Stimulated activated CD4-positive, alpha-beta T cell treated with anti-CD3 and anti-CD28 coated beads, Interleukin-15, amount 100 ng/mL, for 48 hours (primary cell): ENCODE data around the gene CUX1.
"Not testable (repeated sequence)": the region's sequence is repeated elsewhere in the genome, so short reads cannot be mapped to it uniquely, and the experiment has no call there.

Source experiments
- DNase-seq, 2 donors: peaks; one replicate each; pipeline ENCODE4 v3.0.0-alpha.2; 2020; ENCODE audit warnings: low read depth in 2 of 2

CUX1 gene

GRCh38 chr7:102132209-102132752, 314.9 kb downstream of the CUX1 start:
- no peak for DNase-seq

DNA sequence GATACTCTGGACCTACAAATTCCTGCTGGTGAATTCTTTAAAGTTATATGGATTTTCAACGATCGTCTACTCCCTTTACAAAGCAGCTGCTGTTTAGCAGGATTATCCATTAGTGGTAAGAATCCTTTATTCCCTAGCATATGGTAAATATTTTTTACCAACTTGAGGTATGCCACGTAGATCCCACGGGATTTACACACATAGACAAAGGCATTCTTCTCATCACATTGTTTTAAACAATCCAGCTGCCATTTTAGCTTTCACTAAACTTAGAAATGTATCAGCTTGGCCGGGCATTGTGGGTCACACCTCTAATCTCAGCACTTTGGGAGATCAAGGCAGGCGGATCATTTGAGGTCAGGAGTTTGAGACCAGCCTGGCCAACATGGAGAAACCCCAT, 321.2 kb downstream of the CUX1 start:
- DNase-seq: no peak

- DNase-seq: no peak
Measured at GRCh38 chr7:102140952-102141370, 323.5 kb downstream of the CUX1 start.

DNA sequence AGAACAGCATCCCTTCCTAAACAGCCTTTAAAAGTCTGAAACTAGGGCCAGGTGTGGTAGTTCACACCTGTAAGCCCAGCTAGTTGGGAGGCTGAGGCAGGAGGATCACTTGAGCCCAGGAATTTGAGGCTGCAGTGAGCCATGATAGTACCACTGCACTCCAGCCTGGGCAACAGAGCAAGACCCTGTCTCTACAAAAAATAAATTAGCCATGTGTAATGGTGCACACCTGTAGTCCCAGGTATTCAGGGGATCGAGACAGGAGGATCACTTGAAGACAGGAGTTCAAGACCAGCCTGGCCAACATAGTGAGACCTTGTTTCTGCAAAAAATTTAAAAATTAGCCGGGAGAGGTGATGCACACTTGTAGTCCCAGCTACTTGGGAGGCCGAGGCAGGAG, 325.0 kb downstream of the CUX1 start:
- not testable (repeated sequence) for DNase-seq

- no peak for DNase-seq
Measured at GRCh38 chr7:102146122-102146521, 328.7 kb downstream of the CUX1 start.

- DNase-seq: no peak
Measured at GRCh38 chr7:102147008-102147407, 329.6 kb downstream of the CUX1 start.

DNA sequence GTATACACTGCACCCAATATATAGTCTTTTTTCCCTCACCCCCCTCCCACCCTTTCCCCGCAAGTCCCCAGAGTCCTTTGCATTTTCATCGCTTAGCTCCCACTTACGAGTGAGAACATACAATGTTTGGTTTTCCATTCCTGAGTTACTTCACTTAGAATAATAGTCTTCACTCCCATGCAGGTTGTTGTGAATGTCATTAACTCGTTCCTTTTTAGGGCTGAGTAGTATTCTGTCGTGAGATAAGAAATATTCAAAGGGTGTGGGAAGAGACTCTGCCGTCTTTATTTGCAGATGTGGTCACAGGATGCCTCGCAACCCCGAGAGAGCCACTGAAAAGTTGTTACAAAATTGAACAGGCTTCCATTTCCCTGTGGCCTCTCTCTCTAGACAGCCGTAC, 331.4 kb downstream of the CUX1 start:
- no peak for DNase-seq

- no peak for DNase-seq
Measured at GRCh38 chr7:102149416-102149815, 332.0 kb downstream of the CUX1 start.

- DNase-seq: no peak
Measured at GRCh38 chr7:102150266-102150665, 332.8 kb downstream of the CUX1 start.

- no peak for DNase-seq
Measured at GRCh38 chr7:102152672-102153598, 335.5 kb downstream of the CUX1 start.

DNA sequence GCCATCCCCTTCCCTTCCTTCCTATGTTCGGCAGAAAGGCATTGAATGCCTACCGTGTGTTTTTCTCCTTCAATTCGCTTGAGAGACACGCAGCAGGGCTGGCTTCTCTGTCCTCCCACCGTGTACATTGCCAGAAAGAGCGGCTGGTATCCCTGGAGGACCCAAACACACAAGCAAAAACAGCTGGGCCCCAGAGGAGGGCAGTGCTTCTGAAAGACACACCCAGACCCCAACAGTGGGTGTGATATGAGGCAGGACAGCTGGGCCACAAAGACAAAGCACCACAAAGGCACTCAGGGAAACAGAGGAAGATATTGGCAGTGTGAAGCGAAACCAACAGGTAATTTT, 336.1 kb downstream of the CUX1 start:
- DNase-seq: no peak

DNA sequence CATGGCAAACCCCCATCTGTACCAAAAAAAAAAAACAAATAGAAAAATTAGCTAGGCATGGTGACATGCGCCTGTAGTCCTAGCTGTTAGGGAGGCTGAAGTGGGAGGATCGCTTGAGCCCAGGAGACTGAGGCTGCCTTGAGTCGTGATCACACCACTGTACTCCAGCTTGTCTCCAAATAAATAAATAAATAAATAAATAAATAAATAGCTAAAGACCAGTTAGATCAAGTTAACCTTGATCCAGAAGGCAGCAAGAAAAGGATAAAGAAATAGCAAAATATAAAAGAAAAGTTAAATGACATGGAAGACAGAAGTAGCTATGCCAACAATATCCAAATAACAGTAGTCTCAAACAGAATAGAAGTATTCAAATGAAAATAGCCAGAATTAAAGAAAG, 337.0 kb downstream of the CUX1 start:
- no peak for DNase-seq

GRCh38 chr7:102155821-102156441, 338.5 kb downstream of the CUX1 start:
- no peak for DNase-seq

DNA sequence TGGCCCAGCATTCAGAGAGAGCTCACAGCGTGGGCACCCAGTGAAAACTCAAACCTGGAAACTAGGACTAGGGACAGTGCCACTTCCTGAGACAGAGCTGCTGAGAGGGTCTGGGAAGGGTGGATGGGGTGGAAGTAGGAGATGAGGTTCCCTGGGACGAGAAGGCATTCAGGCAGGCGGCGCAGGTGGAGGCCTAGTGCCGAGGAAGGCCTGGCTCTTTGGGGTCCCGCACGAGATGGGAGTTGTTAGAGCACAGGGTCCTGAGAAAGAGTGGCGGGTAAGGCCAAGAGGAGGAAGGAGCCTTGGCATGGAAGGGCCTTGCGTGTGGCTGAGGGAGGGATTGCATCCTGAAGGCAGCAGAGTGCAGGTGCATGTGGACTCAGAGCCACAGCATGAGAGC, 339.4 kb downstream of the CUX1 start:
- DNase-seq: no peak

GRCh38 chr7:102165136-102165535, 347.7 kb downstream of the CUX1 start:
- no peak for DNase-seq

GRCh38 chr7:102167254-102167653, 349.8 kb downstream of the CUX1 start:
- DNase-seq: no peak

DNA sequence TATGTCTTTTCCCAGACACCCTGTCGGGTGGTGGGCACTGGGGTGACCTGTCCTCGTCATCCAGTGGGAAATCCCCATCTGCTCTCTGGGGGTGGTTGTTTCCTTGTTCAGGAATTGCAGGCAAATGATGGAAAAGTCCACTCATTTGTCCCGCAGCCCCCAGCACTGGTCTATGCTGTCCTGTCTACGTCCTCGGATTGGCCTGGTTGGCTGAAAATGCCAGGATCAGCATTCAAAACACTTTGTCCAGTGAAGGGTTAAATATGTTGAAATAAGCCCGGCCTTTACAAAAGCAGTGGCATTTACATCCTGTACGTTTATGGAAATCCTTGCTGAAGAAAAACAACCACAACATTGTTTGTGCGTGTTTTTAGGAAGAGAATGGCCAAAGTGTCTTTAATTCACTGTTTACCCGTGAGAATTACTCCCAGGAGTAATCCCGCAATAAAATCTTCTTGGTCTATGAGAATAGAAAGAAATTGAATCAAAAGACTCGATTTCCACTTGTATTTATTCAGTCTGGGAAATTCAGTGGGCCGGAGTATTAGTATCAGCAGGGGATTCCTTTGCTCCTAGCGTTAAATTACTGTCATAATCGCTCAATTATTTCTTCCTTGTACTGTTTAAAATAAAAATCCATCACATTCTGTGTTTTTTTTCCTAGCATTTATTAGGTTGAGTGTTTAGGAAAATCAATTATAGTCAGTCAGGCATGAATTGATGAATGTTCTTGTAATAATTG, 352.4 kb downstream of the CUX1 start:
- DNase-seq: no peak

DNA sequence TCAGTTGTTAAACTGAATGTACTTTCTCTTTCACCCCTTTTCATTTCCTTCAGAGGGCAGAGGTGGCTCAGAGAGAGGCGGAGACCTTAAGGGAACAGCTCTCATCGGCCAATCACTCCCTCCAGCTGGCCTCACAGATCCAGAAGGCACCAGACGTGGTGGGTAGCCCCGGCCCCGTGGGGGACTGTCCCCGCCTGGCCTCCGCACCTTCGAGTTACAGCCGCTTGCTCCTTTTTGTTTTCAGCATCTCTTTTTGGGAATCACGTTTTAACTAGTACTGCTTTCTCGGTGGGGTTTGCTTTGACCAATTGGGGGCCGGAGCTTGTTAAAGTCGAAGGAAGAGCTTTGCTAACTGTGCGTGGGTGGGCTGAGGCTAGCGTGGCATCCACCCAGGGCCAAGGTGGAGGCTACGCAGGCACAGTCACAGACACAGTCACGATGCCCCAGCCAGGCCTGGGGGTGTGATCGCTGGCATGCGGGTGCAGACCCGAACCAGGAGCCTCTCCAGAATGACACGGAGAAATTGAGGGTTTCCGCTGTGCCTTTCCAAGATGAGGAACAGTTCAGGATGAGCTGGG, 353.1 kb downstream of the CUX1 start:
- no peak for DNase-seq

- no peak for DNase-seq
Measured at GRCh38 chr7:102173669-102174068, 356.2 kb downstream of the CUX1 start.

GRCh38 chr7:102175423-102176170, 358.2 kb downstream of the CUX1 start:
- no peak for DNase-seq

DNA sequence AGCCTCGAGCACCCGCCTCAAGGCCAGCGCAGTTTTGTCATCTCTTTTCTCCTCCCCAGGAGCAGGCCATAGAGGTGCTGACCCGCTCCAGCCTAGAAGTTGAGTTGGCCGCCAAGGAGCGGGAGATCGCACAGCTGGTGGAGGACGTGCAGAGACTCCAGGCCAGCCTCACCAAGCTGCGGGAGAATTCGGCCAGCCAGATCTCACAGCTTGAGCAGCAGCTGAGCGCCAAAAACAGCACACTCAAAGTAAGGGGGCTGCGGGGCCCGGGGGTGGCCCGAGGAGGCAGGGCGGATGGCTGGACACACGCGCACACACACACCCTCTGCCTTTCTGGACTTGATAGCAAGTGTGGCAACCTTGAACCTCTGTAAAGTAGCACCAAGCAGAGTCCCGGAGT, 361.0 kb downstream of the CUX1 start:
- no peak for DNase-seq
